SK-N-SH treated with all-trans-retinoic acid at 6 μM for 48 hours (cell line): ENCODE measurements around the gene CNPY1.

ENCODE experiments used
- ATAC-seq: fragments of 200-7000 bp; cut with Tn5 transposase; 3 replicates; pipeline ENCODE4 v1.9.1; 2020; ENCODE audit warnings: mild to moderate bottlenecking, moderate library complexity
- ARNTL ChIP-seq: fragments of 450-650 bp; formaldehyde crosslinking; IDR thresholded peaks from 2 replicates; pipeline ENCODE4 v1.5.0; 2020; ENCODE audit warnings: low read depth, mild to moderate bottlenecking, moderate library complexity, borderline replicate concordance
- BACH2 ChIP-seq: fragments of 250-450 bp; sonication (Bioruptor Pico); IDR thresholded peaks from 2 replicates; pipeline ENCODE4 v1.9.0; 2021; ENCODE audit warnings: mild to moderate bottlenecking, borderline replicate concordance
- CSDC2 ChIP-seq: fragments of 250-450 bp; sonication (Bioruptor Pico); IDR thresholded peaks from 2 replicates; pipeline ENCODE4 v1.5.0; 2020; ENCODE audit warnings: mild to moderate bottlenecking, moderate library complexity
- ESRRG ChIP-seq: fragments of 250-450 bp; sonication (Bioruptor Pico); IDR thresholded peaks from 2 replicates; pipeline ENCODE4 v1.6.1; 2021; ENCODE audit warnings: mild to moderate bottlenecking
- GLIS3 ChIP-seq: fragments of 250-450 bp; sonication (Bioruptor Pico); IDR thresholded peaks from 2 replicates; pipeline ENCODE4 v1.5.0; 2020; ENCODE audit warnings: mild to moderate bottlenecking, moderate library complexity
- ISL1 ChIP-seq: fragments of 250-450 bp; sonication (Bioruptor Pico); IDR thresholded peaks from 2 replicates; pipeline ENCODE4 v2.1.2; 2022; ENCODE audit warnings: mild to moderate bottlenecking, moderate library complexity
- OSR1 ChIP-seq: fragments of 250-450 bp; sonication (Bioruptor Pico); IDR thresholded peaks from 2 replicates; pipeline ENCODE4 v1.8.0; 2022; ENCODE audit warnings: moderate library complexity, mild to moderate bottlenecking, inconsistent platforms
- PPARA ChIP-seq: fragments of 250-450 bp; sonication (Bioruptor Pico); IDR thresholded peaks from 2 replicates; pipeline ENCODE4 v1.5.0; 2020; ENCODE audit warnings: mild to moderate bottlenecking, borderline replicate concordance
- RARB ChIP-seq: fragments of 250-450 bp; sonication (Bioruptor Pico); IDR thresholded peaks from 2 replicates; pipeline ENCODE4 v1.8.0; 2021; ENCODE audit warnings: mild to moderate bottlenecking, moderate library complexity
- SNAI2 ChIP-seq: fragments of 250-450 bp; sonication (Bioruptor Pico); IDR thresholded peaks from 2 replicates; pipeline ENCODE4 v1.5.0; 2020; ENCODE audit warnings: mild to moderate bottlenecking, moderate library complexity
- TCF4 ChIP-seq: fragments of 250-450 bp; sonication (Bioruptor Pico); IDR thresholded peaks from 2 replicates; pipeline ENCODE4 v1.8.0; 2021; ENCODE audit warnings: mild to moderate bottlenecking, moderate library complexity, borderline replicate concordance
- TOX ChIP-seq: fragments of 250-450 bp; sonication (Bioruptor Pico); IDR thresholded peaks from 2 replicates; pipeline ENCODE4 v1.8.0; 2021; ENCODE audit warnings: mild to moderate bottlenecking, moderate library complexity, borderline replicate concordance
- ZC3H10 ChIP-seq: fragments of 250-450 bp; sonication (Bioruptor Pico); IDR thresholded peaks from 2 replicates; pipeline ENCODE4 v1.5.1; 2021; ENCODE audit warnings: mild to moderate bottlenecking, moderate library complexity
- ZFP3 ChIP-seq: fragments of 250-450 bp; sonication (Bioruptor Pico); IDR thresholded peaks from 2 replicates; pipeline ENCODE4 v1.5.0; 2020; ENCODE audit warnings: mild to moderate bottlenecking, moderate library complexity
- ZFP30 ChIP-seq: fragments of 450-650 bp; formaldehyde crosslinking; IDR thresholded peaks from 2 replicates; pipeline ENCODE4 v1.5.0; 2022; ENCODE audit warnings: mild to moderate bottlenecking, moderate library complexity
- ZNF565 ChIP-seq: fragments of 450-650 bp; formaldehyde crosslinking; conservative IDR thresholded peaks from 2 replicates; pipeline ENCODE4 v1.5.0; 2020; ENCODE audit warnings: low read depth, mild to moderate bottlenecking, moderate library complexity
- ZNF70 ChIP-seq: fragments of 450-650 bp; formaldehyde crosslinking; IDR thresholded peaks from 2 replicates; pipeline ENCODE4 v1.5.0; 2020; ENCODE audit warnings: mild to moderate bottlenecking, moderate library complexity
- ZNF8 ChIP-seq: fragments of 450-650 bp; formaldehyde crosslinking; IDR thresholded peaks from 2 replicates; pipeline ENCODE4 v1.5.0; 2020; ENCODE audit warnings: mild to moderate bottlenecking, moderate library complexity
- TF ChIP-seq, protein P1 (sequence below): fragments of 250-450 bp; sonication (Bioruptor Pico); IDR thresholded peaks from 2 replicates; pipeline ENCODE4 v1.8.0; 2020; ENCODE audit warnings: mild to moderate bottlenecking, moderate library complexity, borderline replicate concordance
- TF ChIP-seq, protein P2 (sequence below): fragments of 250-450 bp; sonication (Bioruptor Pico); IDR thresholded peaks from 2 replicates; pipeline ENCODE4 v1.5.0; 2020; ENCODE audit warnings: mild to moderate bottlenecking, moderate library complexity
- TF ChIP-seq, protein P3 (sequence below): fragments of 250-450 bp; sonication (Bioruptor Pico); IDR thresholded peaks from 2 replicates; pipeline ENCODE4 v1.5.1; 2021; ENCODE audit warnings: mild to moderate bottlenecking, moderate library complexity
- TF ChIP-seq, protein P4 (sequence below): fragments of 250-450 bp; sonication (Bioruptor Pico); IDR thresholded peaks from 2 replicates; pipeline ENCODE4 v1.5.1; 2020; ENCODE audit warnings: low read depth, mild to moderate bottlenecking, moderate library complexity

Gene CNPY1

DNA sequence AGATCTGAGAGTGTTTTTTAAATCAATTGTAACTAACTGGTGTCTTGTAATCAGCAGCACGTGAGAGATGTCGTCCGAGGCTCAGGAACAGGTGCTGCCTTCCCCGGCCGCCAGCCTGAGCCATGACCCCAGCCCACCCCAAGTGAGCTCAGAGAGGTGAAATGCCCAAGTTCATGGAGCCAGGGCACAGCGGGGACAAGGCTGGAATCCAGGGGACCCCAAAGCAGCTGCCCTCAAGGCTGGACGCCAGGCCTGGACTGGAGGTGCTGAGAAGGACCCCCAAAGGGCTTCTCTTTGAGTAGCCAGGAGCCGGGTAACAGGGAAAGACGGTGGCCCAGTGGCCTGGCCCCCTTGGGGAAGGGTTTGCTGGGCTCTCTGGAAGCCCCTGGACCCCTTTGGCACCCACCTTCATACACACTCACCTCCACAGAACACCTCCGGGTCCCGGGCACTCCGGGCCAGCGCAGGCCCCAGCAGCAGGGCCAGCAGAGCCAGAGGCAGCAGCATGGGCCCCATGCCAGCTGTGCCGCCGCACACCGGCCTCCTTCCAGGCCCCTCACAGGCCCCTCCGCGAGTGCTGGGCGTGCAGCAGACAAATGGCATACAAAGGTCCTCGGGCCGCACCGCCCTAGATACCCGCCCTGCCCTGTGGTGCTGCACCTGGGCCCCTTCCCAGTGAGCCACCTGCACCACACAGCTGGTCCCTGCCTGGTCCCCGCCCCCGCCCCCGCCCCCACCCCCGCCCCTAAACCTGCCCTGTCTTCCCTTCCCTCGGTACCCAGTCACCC is 24.0 kb upstream of the CNPY1 start:
- TF ChIP-seq, protein P1, sequence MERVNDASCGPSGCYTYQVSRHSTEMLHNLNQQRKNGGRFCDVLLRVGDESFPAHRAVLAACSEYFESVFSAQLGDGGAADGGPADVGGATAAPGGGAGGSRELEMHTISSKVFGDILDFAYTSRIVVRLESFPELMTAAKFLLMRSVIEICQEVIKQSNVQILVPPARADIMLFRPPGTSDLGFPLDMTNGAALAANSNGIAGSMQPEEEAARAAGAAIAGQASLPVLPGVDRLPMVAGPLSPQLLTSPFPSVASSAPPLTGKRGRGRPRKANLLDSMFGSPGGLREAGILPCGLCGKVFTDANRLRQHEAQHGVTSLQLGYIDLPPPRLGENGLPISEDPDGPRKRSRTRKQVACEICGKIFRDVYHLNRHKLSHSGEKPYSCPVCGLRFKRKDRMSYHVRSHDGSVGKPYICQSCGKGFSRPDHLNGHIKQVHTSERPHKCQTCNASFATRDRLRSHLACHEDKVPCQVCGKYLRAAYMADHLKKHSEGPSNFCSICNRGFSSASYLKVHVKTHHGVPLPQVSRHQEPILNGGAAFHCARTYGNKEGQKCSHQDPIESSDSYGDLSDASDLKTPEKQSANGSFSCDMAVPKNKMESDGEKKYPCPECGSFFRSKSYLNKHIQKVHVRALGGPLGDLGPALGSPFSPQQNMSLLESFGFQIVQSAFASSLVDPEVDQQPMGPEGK (CRISPR knock-in tag) = no peak
- no peak for TF ChIP-seq ZFP3
- TF ChIP-seq ZNF70 = no peak
- TF ChIP-seq TOX (CRISPR knock-in tag) = no peak
- TF ChIP-seq, protein P2, sequence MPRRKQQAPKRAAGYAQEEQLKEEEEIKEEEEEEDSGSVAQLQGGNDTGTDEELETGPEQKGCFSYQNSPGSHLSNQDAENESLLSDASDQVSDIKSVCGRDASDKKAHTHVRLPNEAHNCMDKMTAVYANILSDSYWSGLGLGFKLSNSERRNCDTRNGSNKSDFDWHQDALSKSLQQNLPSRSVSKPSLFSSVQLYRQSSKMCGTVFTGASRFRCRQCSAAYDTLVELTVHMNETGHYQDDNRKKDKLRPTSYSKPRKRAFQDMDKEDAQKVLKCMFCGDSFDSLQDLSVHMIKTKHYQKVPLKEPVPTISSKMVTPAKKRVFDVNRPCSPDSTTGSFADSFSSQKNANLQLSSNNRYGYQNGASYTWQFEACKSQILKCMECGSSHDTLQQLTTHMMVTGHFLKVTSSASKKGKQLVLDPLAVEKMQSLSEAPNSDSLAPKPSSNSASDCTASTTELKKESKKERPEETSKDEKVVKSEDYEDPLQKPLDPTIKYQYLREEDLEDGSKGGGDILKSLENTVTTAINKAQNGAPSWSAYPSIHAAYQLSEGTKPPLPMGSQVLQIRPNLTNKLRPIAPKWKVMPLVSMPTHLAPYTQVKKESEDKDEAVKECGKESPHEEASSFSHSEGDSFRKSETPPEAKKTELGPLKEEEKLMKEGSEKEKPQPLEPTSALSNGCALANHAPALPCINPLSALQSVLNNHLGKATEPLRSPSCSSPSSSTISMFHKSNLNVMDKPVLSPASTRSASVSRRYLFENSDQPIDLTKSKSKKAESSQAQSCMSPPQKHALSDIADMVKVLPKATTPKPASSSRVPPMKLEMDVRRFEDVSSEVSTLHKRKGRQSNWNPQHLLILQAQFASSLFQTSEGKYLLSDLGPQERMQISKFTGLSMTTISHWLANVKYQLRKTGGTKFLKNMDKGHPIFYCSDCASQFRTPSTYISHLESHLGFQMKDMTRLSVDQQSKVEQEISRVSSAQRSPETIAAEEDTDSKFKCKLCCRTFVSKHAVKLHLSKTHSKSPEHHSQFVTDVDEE (CRISPR knock-in tag) = no peak
- no peak for TF ChIP-seq SNAI2 (CRISPR knock-in tag)
- TF ChIP-seq CSDC2 (CRISPR knock-in tag) = no peak
- no peak for TF ChIP-seq GLIS3 (CRISPR knock-in tag)
- no peak for TF ChIP-seq ZC3H10 (CRISPR knock-in tag)
- no peak for TF ChIP-seq ZNF8 (CRISPR knock-in tag)
- no peak for TF ChIP-seq ESRRG (CRISPR knock-in tag)
- no peak for ATAC-seq

DNA sequence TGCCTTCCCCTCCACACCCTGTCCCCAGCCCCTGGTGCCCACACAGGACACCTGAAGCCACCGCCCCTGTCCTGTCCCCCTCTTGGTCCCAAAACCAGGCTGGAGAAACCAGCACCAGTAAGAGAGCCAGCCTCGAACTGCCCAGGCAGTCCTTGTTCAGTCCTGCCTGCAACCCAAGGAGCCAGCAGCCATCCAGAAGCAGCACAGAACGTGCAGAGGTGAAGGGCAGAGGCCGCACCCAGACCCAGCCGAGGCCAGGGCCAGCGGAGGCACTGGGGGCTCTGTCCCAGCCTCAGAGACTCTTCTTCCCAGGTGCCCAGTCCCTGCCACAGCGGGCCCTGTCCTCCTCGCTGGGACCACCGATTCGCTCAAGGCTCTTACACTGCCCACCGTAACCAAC is 23.3 kb upstream of the CNPY1 start:
- no peak; the same call in 2 of the 3 replicates for ATAC-seq
- no peak for TF ChIP-seq ZFP3
- no peak for TF ChIP-seq ZNF8 (CRISPR knock-in tag)
- no peak for TF ChIP-seq SNAI2 (CRISPR knock-in tag)
- TF ChIP-seq, protein P1 (CRISPR knock-in tag) = no peak
- no peak for TF ChIP-seq ZFP30 (CRISPR knock-in tag)
- TF ChIP-seq, protein P3, sequence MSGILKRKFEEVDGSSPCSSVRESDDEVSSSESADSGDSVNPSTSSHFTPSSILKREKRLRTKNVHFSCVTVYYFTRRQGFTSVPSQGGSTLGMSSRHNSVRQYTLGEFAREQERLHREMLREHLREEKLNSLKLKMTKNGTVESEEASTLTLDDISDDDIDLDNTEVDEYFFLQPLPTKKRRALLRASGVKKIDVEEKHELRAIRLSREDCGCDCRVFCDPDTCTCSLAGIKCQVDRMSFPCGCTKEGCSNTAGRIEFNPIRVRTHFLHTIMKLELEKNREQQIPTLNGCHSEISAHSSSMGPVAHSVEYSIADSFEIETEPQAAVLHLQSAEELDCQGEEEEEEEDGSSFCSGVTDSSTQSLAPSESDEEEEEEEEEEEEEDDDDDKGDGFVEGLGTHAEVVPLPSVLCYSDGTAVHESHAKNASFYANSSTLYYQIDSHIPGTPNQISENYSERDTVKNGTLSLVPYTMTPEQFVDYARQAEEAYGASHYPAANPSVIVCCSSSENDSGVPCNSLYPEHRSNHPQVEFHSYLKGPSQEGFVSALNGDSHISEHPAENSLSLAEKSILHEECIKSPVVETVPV (CRISPR knock-in tag) = no peak
- no peak for TF ChIP-seq ZNF565 (CRISPR knock-in tag)
- TF ChIP-seq ZNF70 = no peak
- no peak for TF ChIP-seq OSR1 (CRISPR knock-in tag)
- TF ChIP-seq BACH2 (CRISPR knock-in tag) = no peak

DNA sequence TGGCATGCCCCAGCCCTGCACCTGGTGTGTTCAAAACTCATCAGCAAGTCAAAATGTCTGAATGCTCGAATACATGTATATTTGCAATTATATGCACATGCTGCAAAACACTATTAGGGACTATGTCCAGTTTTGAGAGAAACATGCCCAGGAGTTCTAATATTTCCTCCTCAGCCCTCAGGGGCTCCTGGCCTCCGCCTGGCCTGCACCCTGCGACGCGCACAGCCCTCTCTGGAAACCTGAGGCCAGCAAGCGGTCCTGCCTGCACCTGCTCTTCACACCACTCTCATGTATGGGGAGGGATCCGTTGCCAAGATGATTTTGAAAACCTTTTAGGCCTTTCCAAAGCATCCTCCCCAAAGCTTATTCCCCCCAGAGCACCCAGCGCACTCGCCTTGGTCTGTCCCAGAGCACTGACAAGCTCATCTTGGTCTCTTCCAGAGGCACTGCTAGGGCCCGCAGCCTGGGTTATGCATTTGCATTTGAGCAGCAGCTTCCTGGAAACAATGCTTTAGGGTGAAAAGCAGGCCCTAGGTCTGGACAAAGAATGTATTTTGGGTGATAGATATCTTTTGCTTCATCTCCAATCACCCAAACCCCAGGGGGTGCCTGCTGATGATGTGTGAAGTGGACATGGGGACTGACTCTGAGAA is 22.6 kb upstream of the CNPY1 start:
- ATAC-seq = no peak
- no peak for TF ChIP-seq BACH2 (CRISPR knock-in tag)
- no peak for TF ChIP-seq ZNF565 (CRISPR knock-in tag)
- no peak for TF ChIP-seq GLIS3 (CRISPR knock-in tag)
- no peak for TF ChIP-seq ISL1 (CRISPR knock-in tag)
- TF ChIP-seq PPARA (CRISPR knock-in tag) = no peak
- TF ChIP-seq SNAI2 (CRISPR knock-in tag) = no peak
- TF ChIP-seq, protein P2 (CRISPR knock-in tag) = no peak
- TF ChIP-seq TCF4 (CRISPR knock-in tag) = no peak
- TF ChIP-seq, protein P4, sequence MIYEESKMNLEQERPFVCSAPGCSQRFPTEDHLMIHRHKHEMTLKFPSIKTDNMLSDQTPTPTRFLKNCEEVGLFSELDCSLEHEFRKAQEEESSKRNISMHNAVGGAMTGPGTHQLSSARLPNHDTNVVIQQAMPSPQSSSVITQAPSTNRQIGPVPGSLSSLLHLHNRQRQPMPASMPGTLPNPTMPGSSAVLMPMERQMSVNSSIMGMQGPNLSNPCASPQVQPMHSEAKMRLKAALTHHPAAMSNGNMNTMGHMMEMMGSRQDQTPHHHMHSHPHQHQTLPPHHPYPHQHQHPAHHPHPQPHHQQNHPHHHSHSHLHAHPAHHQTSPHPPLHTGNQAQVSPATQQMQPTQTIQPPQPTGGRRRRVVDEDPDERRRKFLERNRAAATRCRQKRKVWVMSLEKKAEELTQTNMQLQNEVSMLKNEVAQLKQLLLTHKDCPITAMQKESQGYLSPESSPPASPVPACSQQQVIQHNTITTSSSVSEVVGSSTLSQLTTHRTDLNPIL = no peak
- TF ChIP-seq ZNF8 (CRISPR knock-in tag) = no peak
- TF ChIP-seq RARB = no peak
- no peak for TF ChIP-seq TOX (CRISPR knock-in tag)
- TF ChIP-seq, protein P3 (CRISPR knock-in tag) = no peak
- TF ChIP-seq ARNTL (CRISPR knock-in tag) = no peak
